ENCODE data around the gene JAK1. TPM values are rescaled to one million over a fixed set of nuclear protein-coding genes. Genes with fewer than 3 reads are reported as not detected.

Gene JAK1
- total and polyA plus RNA-seq, 7 donors: 33.7 to 137 (median 101) TPM

DNA sequence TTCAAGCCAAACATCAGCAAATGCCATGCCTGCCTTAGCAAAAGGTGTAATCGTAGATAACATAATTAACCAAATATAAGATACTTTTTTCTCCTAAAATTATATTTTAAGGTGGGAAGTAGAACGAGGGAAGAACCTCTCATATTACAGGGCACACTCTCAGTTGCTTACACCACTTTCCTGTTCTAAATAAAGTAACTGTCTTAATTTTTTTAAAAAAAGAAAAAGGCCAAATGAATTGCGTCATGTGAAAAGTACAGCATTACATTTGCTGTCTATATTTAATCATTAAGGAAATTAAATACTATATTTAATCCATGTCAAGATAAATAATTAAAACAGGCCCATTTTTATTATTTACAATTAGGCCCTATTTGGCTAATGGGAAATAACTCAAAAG, 23.7 kb downstream of the JAK1 start:
- H3K27me3 ChIP-seq (ENCODE audit: insufficient read depth in 3 of 3, low read length in 2 of 3): no peaks in the 10 kb centered on the region
- TF ChIP-seq, protein P1, sequence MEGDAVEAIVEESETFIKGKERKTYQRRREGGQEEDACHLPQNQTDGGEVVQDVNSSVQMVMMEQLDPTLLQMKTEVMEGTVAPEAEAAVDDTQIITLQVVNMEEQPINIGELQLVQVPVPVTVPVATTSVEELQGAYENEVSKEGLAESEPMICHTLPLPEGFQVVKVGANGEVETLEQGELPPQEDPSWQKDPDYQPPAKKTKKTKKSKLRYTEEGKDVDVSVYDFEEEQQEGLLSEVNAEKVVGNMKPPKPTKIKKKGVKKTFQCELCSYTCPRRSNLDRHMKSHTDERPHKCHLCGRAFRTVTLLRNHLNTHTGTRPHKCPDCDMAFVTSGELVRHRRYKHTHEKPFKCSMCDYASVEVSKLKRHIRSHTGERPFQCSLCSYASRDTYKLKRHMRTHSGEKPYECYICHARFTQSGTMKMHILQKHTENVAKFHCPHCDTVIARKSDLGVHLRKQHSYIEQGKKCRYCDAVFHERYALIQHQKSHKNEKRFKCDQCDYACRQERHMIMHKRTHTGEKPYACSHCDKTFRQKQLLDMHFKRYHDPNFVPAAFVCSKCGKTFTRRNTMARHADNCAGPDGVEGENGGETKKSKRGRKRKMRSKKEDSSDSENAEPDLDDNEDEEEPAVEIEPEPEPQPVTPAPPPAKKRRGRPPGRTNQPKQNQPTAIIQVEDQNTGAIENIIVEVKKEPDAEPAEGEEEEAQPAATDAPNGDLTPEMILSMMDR (IDR thresholded peaks at IDR 0.05): no peak
- DNase-seq (no peak), ATAC-seq (peak in 2 of 4 donors; percentile 31 to 57)
- intact Hi-C loops (cut with DNase I): no loop called here
- peaks cover 81% of the 10 kb centered on the region for H3K4me1 ChIP-seq
- no peaks in the 10 kb centered on the region for H3K9me3 ChIP-seq
- peak overlapping the region; percentile 72 for H3K27ac ChIP-seq
- no peaks in the 10 kb centered on the region for H3K36me3 ChIP-seq (ENCODE audit: insufficient read depth in 1 of 2, low read depth in 1 of 2)
- H3K4me3 ChIP-seq: no peak overlapping the region
- WGBS, 3 donors: 13 to 21% (median 16%) methylated on average over 3 of the region's 3 CpGs

DNA sequence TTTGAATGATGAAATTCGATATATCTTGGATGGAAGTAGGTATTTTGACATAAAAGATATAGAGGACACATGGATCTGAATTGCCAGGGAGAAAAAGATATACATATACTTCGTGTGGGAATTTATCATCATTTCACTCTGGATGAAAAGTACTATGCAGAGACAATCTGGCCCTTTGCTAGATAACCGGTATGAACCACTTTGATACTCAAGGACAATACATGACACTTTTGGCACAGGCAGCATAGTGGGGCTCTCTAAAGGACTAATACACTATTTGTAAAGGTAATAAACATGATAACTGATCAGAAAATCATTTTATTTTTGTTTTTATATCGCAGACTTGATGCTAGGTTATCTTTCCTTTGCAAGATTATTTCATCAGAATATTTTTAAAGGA, 24.2 kb downstream of the JAK1 start:
- 61 to 71% (median 67%) methylated on average over 4 of the region's 4 CpGs for WGBS, 3 donors
- TF ChIP-seq, protein P1 (IDR thresholded peaks at IDR 0.05): no peak
- no peak overlapping the region for H3K4me3 ChIP-seq
- H3K4me1 ChIP-seq: peaks cover 81% of the 10 kb centered on the region
- H3K27ac ChIP-seq: peak overlapping the region; percentile 72
- ATAC-seq (no peak), DNase-seq (no peak)
- H3K9me3 ChIP-seq: no peaks in the 10 kb centered on the region
- H3K36me3 ChIP-seq (ENCODE audit: insufficient read depth in 1 of 2, low read depth in 1 of 2): no peaks in the 10 kb centered on the region
- no peaks in the 10 kb centered on the region for H3K27me3 ChIP-seq (ENCODE audit: insufficient read depth in 3 of 3, low read length in 2 of 3)
- intact Hi-C loops (cut with DNase I): no loop called here

DNA sequence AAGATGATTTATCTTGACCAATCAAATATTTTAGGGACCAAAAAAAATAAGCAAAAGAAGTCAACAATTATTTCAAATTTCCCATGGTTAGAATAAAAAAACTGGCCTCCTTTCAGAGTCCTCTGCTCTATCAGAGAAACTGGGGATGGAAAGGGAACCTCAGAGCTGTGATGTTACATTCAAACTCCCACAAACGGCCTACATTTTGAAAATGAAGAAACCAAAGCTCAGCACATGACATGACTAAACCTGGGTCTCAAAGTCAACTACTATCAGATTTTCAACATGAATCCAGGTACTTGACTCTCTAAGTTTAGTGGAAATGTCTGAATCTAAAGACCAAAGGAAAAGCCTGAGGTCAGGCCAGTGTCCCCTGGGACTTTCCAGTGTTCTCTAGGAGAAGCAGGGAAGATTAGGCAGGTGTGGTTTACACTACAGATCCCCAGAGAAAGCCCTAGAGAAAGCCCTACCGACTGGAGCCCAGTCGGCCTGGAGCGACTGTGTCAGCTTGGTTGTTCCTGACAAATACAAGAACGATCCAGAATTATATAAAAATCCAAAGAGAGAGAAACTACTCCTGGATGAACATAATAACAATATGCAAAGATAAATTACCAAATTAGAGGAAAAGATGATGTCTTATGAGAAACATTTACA, 24.8 kb downstream of the JAK1 start:
- 38 to 53% (median 45%) methylated on average over 5 of the region's 5 CpGs for WGBS, 3 donors
- Histone ChIP-seq H3K4me1 (peaks cover 81% of the 10 kb centered on the region), H3K27ac (peak overlapping the region; percentile 72), H3K9me3 (no peaks in the 10 kb centered on the region), H3K36me3 (ENCODE audit: insufficient read depth in 1 of 2, low read depth in 1 of 2) (no peaks in the 10 kb centered on the region), H3K27me3 (ENCODE audit: insufficient read depth in 3 of 3, low read length in 2 of 3) (no peaks in the 10 kb centered on the region), H3K4me3 (no peak overlapping the region)
- TF ChIP-seq, protein P1 (IDR thresholded peaks at IDR 0.05): no peak
- ATAC-seq: no peak
- no peak for DNase-seq
- intact Hi-C loops (cut with DNase I): no loop called here

DNA sequence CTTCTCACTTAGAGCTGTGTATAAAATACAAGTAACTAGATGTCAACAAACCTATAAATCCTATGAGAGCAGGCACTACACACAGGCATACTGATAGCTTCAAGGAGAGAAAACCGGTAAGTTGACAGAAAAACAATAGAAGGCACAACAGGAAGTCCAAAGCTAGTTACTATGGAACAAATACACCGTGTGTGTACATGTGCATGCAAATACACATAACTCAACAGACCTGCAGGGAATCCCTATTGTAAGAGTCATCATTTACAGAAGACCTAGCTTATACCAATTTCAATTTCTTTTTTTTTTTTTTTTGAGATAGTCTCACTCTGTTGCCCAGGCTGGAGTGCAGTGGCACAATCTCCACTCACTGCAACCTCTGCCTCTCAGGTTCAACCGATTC, 26.3 kb downstream of the JAK1 start:
- 78 to 79% (median 79%) methylated on average over 3 of the region's 3 CpGs for WGBS, 3 donors
- Histone ChIP-seq H3K4me3 (no peak overlapping the region), H3K36me3 (ENCODE audit: insufficient read depth in 1 of 2, low read depth in 1 of 2) (no peaks in the 10 kb centered on the region), H3K27me3 (ENCODE audit: insufficient read depth in 3 of 3, low read length in 2 of 3) (no peaks in the 10 kb centered on the region), H3K9me3 (no peaks in the 10 kb centered on the region), H3K27ac (no peak overlapping the region), H3K4me1 (peaks cover 81% of the 10 kb centered on the region)
- ATAC-seq: no peak
- TF ChIP-seq, protein P1 (IDR thresholded peaks at IDR 0.05): no peak
- DNase-seq: no peak
- intact Hi-C loops (cut with DNase I): no loop called here

DNA sequence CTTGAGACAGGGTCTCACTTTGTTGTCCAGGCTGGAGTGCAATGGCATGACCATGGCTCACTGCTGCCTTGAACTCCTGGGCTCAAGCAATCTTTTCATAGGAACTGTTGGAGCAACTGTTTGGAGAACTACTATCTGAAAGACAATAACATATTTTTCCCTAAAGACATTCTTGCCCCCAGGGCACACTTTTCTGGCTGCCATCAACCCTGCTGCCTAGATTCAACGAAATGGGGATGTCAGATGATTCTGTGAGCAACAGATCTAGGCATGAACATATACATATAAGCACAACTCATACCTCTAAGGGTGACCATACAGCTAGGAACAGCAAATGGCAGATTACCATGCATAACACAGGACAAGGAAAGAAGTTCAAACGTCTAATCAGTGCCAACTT, 27.4 kb downstream of the JAK1 start:
- intact Hi-C loops (cut with DNase I): loop anchor here (5.0 kb wide), 1 partner anchor 42 kb away; no protein-coding TSS in a partner anchor
- H3K4me3 ChIP-seq: no peak overlapping the region
- H3K27me3 ChIP-seq (ENCODE audit: insufficient read depth in 3 of 3, low read length in 2 of 3): no peaks in the 10 kb centered on the region
- ATAC-seq (no peak), DNase-seq (no peak)
- no peaks in the 10 kb centered on the region for H3K9me3 ChIP-seq
- no peak overlapping the region for H3K27ac ChIP-seq
- H3K4me1 ChIP-seq: peaks cover 83% of the 10 kb centered on the region
- TF ChIP-seq, protein P1 (IDR thresholded peaks at IDR 0.05): no peak
- 62 to 76% (median 70%) methylated on average over 2 of the region's 2 CpGs for WGBS, 3 donors
- H3K36me3 ChIP-seq (ENCODE audit: insufficient read depth in 1 of 2, low read depth in 1 of 2): no peaks in the 10 kb centered on the region

Data from psoas muscle (tissue), 8 donors.